SKM-1 treated with dmso at 0.1 percent for 144 hours (cell line): ENCODE measurements around the gene ZNF462.
A peak's percentile ranks its signal among the peaks of the same experiment; 100 is the strongest.
"Not testable (repeated sequence)": the region's sequence is repeated elsewhere in the genome, so short reads cannot be mapped to it uniquely, and the experiment has no call there.

ENCODE experiments used
- DNase-seq: peaks from one replicate; lab custom pipeline; 2025; ENCODE audit not compliant: unreplicated experiment; lab: John Stamatoyannopoulos, UW

Gene ZNF462

DNA sequence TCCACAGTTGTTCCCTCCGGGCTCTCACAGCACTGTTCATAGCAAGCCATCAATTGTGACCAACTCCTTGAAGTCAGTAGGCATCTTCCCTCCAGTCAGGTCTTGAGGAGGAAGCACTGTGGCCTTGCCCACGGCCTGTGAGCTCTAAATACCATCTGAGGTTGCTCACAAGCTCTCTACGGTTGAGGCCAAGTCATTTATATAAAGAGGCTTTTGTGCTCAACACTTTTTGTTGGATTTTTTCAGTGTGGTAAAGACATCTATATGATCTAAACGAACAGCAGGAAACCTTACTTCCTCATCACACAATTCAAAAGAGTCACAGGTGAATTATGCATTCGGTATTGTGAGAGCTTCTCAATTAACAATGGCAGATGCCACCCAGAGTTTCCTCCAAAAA is 97.3 kb downstream of the ZNF462 start:
- DNase-seq = no peak

DNA sequence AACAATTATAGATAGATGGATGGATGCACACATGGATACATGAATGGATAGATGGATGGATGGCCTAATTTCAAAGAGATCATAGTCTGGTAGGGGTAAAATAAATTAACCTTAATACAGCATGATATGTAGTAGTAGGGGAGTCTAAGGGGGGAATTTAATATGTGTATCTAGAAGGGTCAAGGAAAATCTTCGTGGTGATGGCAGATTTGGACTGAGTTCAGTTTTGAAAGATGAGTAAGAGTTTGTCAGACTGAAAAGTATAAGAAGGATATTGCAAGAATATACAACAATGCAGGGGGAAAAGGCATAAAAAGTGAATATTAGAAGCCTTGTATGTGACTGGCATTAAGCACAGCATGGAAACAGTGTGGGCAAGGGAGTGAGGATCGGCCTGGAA is 98.7 kb downstream of the ZNF462 start:
- no peak for DNase-seq

- DNase-seq = no peak
These were observed 99.2 kb downstream of the ZNF462 start for GRCh38 chr9:106962122-106962521.

DNA sequence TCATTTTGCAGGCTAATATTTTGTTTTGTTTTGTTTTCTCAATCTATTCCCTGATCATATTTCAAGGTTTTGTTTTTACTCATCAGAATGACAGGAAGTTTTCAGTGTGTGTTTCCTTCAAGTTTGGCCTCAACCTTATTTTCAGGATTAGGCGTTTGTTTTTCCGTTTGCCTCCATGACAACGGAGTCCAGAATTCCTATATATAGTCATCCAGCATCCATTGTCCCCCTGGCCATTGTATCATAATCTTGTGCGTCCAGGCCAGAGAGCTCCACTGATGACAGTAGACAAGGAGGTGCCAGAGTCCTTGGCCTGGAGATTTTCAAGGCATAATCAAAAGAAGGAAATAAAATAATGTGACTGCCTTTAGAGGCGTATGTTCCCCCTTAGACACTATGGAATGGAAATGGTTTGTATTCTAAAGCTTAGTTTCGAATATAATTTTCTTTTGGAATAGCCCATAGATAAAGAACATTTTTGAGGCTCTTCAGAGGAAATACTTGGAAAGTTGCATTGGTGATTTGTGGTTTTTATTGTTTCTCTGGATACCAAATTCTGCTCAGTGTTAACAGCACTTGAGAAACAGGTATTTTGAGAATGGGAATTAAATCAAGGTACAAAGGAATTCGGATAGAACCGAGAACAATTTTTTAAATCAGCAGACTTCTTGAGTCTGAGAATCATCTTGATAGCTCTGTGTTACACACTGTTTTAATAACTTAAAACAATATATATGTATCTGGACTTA is 99.8 kb downstream of the ZNF462 start:
- DNase-seq = no peak

- DNase-seq = no peak
These were observed 100.7 kb downstream of the ZNF462 start for GRCh38 chr9:106963684-106964083.

GRCh38 chr9:106964329-106964728 is 101.4 kb downstream of the ZNF462 start:
- no peak for DNase-seq

DNA sequence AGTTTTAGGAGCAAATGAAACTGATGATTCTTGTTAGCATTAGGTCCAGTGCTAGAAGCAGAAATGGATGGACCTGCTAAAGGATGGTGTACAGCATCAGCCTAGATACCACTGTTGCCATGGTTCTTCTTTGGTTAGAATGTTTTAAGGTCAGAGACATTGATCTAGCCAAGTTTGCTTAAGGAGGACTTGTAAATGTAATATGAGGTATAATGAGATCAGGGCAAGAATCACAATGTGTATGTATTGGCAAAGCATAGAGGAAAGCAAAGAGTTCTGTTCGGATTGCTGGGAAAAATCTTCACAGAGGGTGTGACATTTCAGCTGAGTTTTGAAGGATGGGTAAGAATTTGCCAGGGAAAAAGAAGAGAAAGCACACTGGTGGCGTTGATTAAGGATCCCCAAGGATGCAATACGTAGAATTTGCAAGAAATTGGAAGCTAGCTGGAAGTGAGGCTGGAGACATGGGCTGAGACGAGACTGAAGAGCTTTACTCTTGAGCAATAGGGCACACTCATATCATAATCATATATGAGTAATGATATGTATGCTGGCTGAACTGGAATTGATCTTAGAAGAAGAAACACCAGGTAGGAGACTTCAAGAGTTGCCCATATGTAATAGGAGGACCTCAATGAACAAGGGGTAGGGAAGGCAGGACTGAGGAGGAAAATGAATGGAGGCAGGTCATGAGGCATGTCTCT is 102.0 kb downstream of the ZNF462 start:
- DNase-seq = no peak

DNA sequence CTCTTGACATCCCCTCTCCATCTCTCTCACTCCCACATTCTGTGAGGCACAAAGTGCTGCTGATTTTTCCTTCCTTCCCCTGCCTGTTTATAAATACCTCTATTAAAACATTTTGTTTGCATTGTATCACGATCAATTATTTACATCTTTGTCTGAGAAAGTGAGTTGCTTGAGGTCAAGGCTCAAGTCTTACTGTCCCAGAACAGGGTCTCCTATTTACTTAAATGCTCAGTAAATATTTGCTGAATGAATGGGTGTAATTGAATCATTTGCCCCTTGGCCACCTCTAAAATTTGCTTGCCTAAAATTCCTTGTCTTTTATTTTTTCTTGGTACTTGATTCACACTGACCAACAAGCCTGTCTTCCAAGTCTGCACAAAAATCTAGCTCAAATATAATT is 103.5 kb downstream of the ZNF462 start:
- DNase-seq = no peak

DNA sequence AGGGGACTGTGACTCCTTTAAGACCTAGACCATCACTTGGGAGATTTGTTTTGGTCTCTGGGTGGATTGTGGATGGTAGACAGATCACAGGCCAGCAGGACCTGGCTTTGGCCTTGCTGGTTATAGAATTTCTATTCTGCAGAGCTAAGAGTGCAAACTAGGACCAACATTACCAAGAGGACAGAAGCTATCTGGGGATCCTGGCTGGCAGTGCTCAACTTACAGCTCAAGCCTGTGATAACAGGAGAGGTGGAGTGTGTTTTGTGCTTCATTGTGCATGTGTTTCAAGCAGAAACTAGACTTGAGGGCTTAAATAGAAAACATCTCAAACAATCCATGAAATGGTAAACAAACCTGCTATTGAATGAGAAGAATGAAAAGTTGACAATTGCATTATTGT is 106.7 kb downstream of the ZNF462 start:
- no peak for DNase-seq

- DNase-seq = no peak
These were observed 107.4 kb downstream of the ZNF462 start for GRCh38 chr9:106970219-106970975.

GRCh38 chr9:106970976-106971457 is 108.1 kb downstream of the ZNF462 start:
- no peak for DNase-seq

- no peak for DNase-seq
These were observed 109.1 kb downstream of the ZNF462 start for GRCh38 chr9:106972082-106972481.

- DNase-seq = no peak
These were observed 111.4 kb downstream of the ZNF462 start for GRCh38 chr9:106974341-106974740.

GRCh38 chr9:106976772-106977171 is 113.8 kb downstream of the ZNF462 start:
- no peak for DNase-seq

- DNase-seq = no peak
These were observed 117.7 kb downstream of the ZNF462 start for GRCh38 chr9:106980551-106981101.

DNA sequence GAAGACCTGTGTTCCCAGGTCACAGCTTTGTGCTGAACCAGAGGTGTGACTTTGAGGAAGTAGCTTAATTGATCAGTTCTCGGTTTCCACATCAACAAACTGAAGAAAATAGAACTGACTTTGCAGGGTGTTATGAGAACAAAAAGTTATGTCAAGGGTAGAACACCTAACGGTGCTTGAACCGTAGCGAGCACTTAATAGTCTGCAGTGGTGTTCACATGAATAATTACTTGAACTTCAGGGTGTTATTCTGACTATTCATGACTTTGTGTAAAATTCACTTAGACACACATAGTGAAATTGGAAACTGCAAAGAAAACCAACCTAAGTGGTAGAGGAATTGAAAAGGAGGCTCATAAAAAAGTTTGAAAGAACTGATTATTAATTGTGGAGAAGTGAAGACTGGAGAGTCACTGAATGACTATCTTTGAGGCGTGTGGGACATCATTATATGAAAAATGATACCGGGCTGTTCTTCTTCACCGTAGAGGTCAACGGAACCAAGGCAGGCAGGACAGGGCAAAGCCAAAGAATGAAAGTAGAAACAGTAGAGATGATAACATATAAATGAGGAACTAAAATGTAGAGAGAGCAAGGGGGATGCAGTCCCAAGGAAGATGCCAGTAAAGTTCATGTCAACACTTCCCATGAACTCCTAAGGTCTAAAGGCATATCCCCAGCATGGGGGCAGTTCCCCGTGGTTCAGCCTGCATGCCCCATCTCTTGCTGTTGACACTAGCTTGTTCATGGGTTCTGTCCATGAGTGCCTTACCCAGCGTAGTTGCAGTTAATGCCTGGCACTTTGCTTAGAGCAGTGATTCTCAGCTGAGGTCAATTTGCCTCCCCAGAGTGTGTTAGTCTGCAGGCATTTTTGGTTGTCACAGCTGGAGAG is 118.7 kb downstream of the ZNF462 start:
- DNase-seq = peak; percentile 4

- no peak for DNase-seq
These were observed 119.7 kb downstream of the ZNF462 start for GRCh38 chr9:106982636-106983035.

DNA sequence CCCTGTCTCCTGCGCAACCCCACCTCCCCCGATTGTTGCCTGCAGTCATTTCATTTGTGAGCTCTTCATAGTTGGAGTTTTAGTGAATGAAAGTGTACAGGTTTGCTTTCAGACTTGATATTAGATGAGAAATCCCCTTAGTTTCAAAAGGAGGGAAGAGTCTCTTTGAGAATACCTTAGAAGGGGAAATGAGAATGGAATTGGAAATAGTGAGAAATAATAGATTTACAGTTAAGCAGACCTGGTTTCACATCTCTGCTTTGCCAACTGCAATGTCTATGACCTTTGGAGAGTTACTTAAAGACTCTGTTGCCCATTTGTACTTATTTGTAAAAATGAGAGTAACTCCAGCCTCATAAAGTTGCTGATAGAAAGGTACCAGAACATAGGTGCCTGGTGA is 120.4 kb downstream of the ZNF462 start:
- DNase-seq = no peak

GRCh38 chr9:106989904-106990303 is 126.9 kb downstream of the ZNF462 start:
- DNase-seq = not testable (repeated sequence)

- no peak for DNase-seq
These were observed 129.2 kb downstream of the ZNF462 start for GRCh38 chr9:106992186-106992585.
